ENCODE measurements around the gene SAMD7.

DNA sequence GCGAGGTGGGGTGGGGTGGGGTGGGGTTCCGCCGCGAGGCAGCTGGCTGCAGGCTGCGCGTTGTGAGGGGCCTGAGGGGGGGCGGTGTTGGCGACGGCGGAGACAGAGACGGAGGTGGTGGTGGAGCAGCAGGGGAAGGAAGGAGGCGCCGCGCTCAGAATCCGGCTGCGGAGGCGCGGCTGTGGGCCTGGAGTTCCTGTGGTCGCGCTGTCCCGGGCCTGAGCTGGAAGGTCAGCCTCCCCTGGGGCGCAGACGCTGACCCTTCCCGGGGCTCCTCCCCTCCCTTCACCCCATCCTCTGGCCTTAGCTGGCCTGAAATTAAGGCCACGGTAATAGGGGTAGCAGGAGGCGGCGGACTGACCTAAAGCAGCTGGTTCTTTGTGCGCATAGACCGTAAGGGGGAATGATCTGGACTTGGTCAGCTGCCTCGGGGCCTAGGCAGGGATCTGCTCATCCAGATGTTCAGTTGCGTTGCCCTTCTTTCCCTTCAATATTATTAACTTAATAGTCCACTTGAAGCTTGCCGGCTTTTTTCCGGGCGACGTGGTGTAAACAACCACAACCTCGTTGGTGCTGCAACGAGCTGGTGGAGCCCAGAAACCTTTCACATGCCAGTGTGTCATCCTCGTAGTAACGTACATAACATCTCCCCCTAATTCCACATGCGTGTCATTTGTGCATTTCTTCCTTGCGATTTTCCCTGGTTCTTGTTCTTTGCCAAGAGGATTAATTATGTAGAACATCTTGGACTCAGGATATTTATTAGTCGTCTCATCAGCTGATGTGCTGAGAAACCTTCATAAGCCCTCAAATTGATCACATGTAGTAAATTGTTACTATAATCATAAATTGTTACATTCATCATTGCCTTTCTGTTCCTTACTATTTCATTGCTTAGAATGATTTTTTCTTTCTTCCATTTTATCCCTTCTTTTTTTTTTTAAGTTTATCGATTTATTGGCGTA lies 55.9 kb downstream of the SAMD7 start:
- TF ChIP-seq, protein P1, sequence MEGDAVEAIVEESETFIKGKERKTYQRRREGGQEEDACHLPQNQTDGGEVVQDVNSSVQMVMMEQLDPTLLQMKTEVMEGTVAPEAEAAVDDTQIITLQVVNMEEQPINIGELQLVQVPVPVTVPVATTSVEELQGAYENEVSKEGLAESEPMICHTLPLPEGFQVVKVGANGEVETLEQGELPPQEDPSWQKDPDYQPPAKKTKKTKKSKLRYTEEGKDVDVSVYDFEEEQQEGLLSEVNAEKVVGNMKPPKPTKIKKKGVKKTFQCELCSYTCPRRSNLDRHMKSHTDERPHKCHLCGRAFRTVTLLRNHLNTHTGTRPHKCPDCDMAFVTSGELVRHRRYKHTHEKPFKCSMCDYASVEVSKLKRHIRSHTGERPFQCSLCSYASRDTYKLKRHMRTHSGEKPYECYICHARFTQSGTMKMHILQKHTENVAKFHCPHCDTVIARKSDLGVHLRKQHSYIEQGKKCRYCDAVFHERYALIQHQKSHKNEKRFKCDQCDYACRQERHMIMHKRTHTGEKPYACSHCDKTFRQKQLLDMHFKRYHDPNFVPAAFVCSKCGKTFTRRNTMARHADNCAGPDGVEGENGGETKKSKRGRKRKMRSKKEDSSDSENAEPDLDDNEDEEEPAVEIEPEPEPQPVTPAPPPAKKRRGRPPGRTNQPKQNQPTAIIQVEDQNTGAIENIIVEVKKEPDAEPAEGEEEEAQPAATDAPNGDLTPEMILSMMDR (IDR thresholded peaks at IDR 0.05; ENCODE audit: low read length), result no peak
- TF ChIP-seq EZH2 (IDR thresholded peaks at IDR 0.05; ENCODE audit: borderline replicate concordance, low read length), result no peak

Data from OCI-LY1 (cell line).